ENCODE data around the gene SPATA31E1. TPM values are rescaled to one million over a fixed set of nuclear protein-coding genes. Genes with fewer than 3 reads are reported as not detected.

Gene SPATA31E1
- total RNA-seq, 2 experiments from 2014 or later = not detected

GRCh38 chr9:87853876-87854579 is 28.6 kb upstream of the SPATA31E1 start:
- H3K27me3 Mint-ChIP-seq (ENCODE audit: low read depth) = peaks cover 2% of the 10 kb centered on the region
- H3K9me3 Mint-ChIP-seq = peaks cover 1% of the 10 kb centered on the region
- DNase-seq = no peak
- H3K27ac Mint-ChIP-seq = no peak overlapping the region
- no peak overlapping the region for H3K4me3 Mint-ChIP-seq
- no peaks in the 10 kb centered on the region for H3K4me1 Mint-ChIP-seq (ENCODE audit: low read depth)
- intact Hi-C loops (cut with micrococcal nuclease) = no loop called here
- CTCF ChIA-PET = no interaction called here
- no peaks in the 10 kb centered on the region for H3K36me3 Mint-ChIP-seq (ENCODE audit: low read depth)

- Mint-ChIP-seq H3K9me3 (peaks cover 1% of the 10 kb centered on the region), H3K36me3 (ENCODE audit: low read depth) (no peaks in the 10 kb centered on the region), H3K4me1 (ENCODE audit: low read depth) (no peaks in the 10 kb centered on the region), H3K27ac (no peak overlapping the region), H3K4me3 (no peak overlapping the region), H3K27me3 (ENCODE audit: low read depth) (peaks cover 2% of the 10 kb centered on the region)
- CTCF ChIA-PET = no interaction called here
- intact Hi-C loops (cut with micrococcal nuclease) = no loop called here
- no peak for DNase-seq
Measured at GRCh38 chr9:87854580-87854955, 28.1 kb upstream of the SPATA31E1 start.

GRCh38 chr9:87855061-87855460 is 27.6 kb upstream of the SPATA31E1 start:
- no peaks in the 10 kb centered on the region for H3K36me3 Mint-ChIP-seq (ENCODE audit: low read depth)
- CTCF ChIA-PET = no interaction called here
- H3K27me3 Mint-ChIP-seq (ENCODE audit: low read depth) = peaks cover 2% of the 10 kb centered on the region
- no peak overlapping the region for H3K27ac Mint-ChIP-seq
- no peaks in the 10 kb centered on the region for H3K4me1 Mint-ChIP-seq (ENCODE audit: low read depth)
- intact Hi-C loops (cut with micrococcal nuclease) = no loop called here
- no peak for DNase-seq
- H3K4me3 Mint-ChIP-seq = no peak overlapping the region
- H3K9me3 Mint-ChIP-seq = peaks cover 3% of the 10 kb centered on the region

GRCh38 chr9:87857141-87857947 is 25.3 kb upstream of the SPATA31E1 start:
- no peak for DNase-seq
- CTCF ChIA-PET = no interaction called here
- H3K4me1 Mint-ChIP-seq (ENCODE audit: low read depth) = no peaks in the 10 kb centered on the region
- no peaks in the 10 kb centered on the region for H3K36me3 Mint-ChIP-seq (ENCODE audit: low read depth)
- no peak overlapping the region for H3K27ac Mint-ChIP-seq
- H3K9me3 Mint-ChIP-seq = peaks cover 21% of the 10 kb centered on the region
- no peak overlapping the region for H3K4me3 Mint-ChIP-seq
- H3K27me3 Mint-ChIP-seq (ENCODE audit: low read depth) = peaks cover 3% of the 10 kb centered on the region
- intact Hi-C loops (cut with micrococcal nuclease) = no loop called here

- intact Hi-C loops (cut with micrococcal nuclease) = no loop called here
- Mint-ChIP-seq H3K27me3 (ENCODE audit: low read depth) (peaks cover 3% of the 10 kb centered on the region), H3K4me1 (ENCODE audit: low read depth) (no peaks in the 10 kb centered on the region), H3K4me3 (no peak overlapping the region), H3K36me3 (ENCODE audit: low read depth) (no peaks in the 10 kb centered on the region), H3K9me3 (peaks cover 25% of the 10 kb centered on the region), H3K27ac (no peak overlapping the region)
- CTCF ChIA-PET = no interaction called here
- no peak for DNase-seq
Measured at GRCh38 chr9:87857948-87858335, 24.7 kb upstream of the SPATA31E1 start.

GRCh38 chr9:87859137-87859536 is 23.5 kb upstream of the SPATA31E1 start:
- H3K36me3 Mint-ChIP-seq (ENCODE audit: low read depth) = no peaks in the 10 kb centered on the region
- intact Hi-C loops (cut with micrococcal nuclease) = no loop called here
- peaks cover 25% of the 10 kb centered on the region for H3K9me3 Mint-ChIP-seq
- CTCF ChIA-PET = no interaction called here
- H3K27ac Mint-ChIP-seq = no peak overlapping the region
- no peak for DNase-seq
- H3K27me3 Mint-ChIP-seq (ENCODE audit: low read depth) = peaks cover 3% of the 10 kb centered on the region
- H3K4me1 Mint-ChIP-seq (ENCODE audit: low read depth) = no peaks in the 10 kb centered on the region
- H3K4me3 Mint-ChIP-seq = no peak overlapping the region

- Mint-ChIP-seq H3K4me1 (ENCODE audit: low read depth) (no peaks in the 10 kb centered on the region), H3K36me3 (ENCODE audit: low read depth) (no peaks in the 10 kb centered on the region), H3K4me3 (no peak overlapping the region), H3K27me3 (ENCODE audit: low read depth) (peaks cover 3% of the 10 kb centered on the region), H3K9me3 (peaks cover 25% of the 10 kb centered on the region), H3K27ac (no peak overlapping the region)
- DNase-seq = no peak
- CTCF ChIA-PET = no interaction called here
- intact Hi-C loops (cut with micrococcal nuclease) = no loop called here
Measured at GRCh38 chr9:87859786-87860185, 22.9 kb upstream of the SPATA31E1 start.

- DNase-seq = no peak
- intact Hi-C loops (cut with micrococcal nuclease) = no loop called here
- no peaks in the 10 kb centered on the region for H3K36me3 Mint-ChIP-seq (ENCODE audit: low read depth)
- peaks cover 1% of the 10 kb centered on the region for H3K27me3 Mint-ChIP-seq (ENCODE audit: low read depth)
- no peak overlapping the region for H3K4me3 Mint-ChIP-seq
- CTCF ChIA-PET = interaction anchor here (0.6 to 1.1 kb wide), 2 partner anchors 175 to 412 kb away, joined by 3 read pairs; no protein-coding TSS in a partner anchor
- peaks cover 25% of the 10 kb centered on the region for H3K9me3 Mint-ChIP-seq
- no peaks in the 10 kb centered on the region for H3K4me1 Mint-ChIP-seq (ENCODE audit: low read depth)
- H3K27ac Mint-ChIP-seq = no peak overlapping the region
Measured at GRCh38 chr9:87861332-87861731, 21.3 kb upstream of the SPATA31E1 start.

- intact Hi-C loops (cut with micrococcal nuclease) = no loop called here
- no peaks in the 10 kb centered on the region for H3K36me3 Mint-ChIP-seq (ENCODE audit: low read depth)
- H3K4me3 Mint-ChIP-seq = no peak overlapping the region
- peaks cover 25% of the 10 kb centered on the region for H3K9me3 Mint-ChIP-seq
- H3K27ac Mint-ChIP-seq = no peak overlapping the region
- CTCF ChIA-PET = no interaction called here
- peaks cover 1% of the 10 kb centered on the region for H3K27me3 Mint-ChIP-seq (ENCODE audit: low read depth)
- no peak for DNase-seq
- H3K4me1 Mint-ChIP-seq (ENCODE audit: low read depth) = no peaks in the 10 kb centered on the region
Measured at GRCh38 chr9:87862536-87863268, 20.0 kb upstream of the SPATA31E1 start.

GRCh38 chr9:87863882-87864465 is 18.7 kb upstream of the SPATA31E1 start:
- Mint-ChIP-seq H3K27me3 (ENCODE audit: low read depth) (peaks cover 1% of the 10 kb centered on the region), H3K4me3 (no peak overlapping the region), H3K36me3 (ENCODE audit: low read depth) (no peaks in the 10 kb centered on the region), H3K4me1 (ENCODE audit: low read depth) (no peaks in the 10 kb centered on the region), H3K27ac (no peak overlapping the region), H3K9me3 (peaks cover 23% of the 10 kb centered on the region)
- CTCF ChIA-PET = no interaction called here
- intact Hi-C loops (cut with micrococcal nuclease) = no loop called here
- DNase-seq = no peak

GRCh38 chr9:87864915-87865314 is 17.8 kb upstream of the SPATA31E1 start:
- H3K27me3 Mint-ChIP-seq (ENCODE audit: low read depth) = peaks cover 1% of the 10 kb centered on the region
- H3K4me3 Mint-ChIP-seq = no peak overlapping the region
- no peaks in the 10 kb centered on the region for H3K4me1 Mint-ChIP-seq (ENCODE audit: low read depth)
- H3K9me3 Mint-ChIP-seq = peaks cover 23% of the 10 kb centered on the region
- H3K27ac Mint-ChIP-seq = no peak overlapping the region
- intact Hi-C loops (cut with micrococcal nuclease) = no loop called here
- CTCF ChIA-PET = no interaction called here
- H3K36me3 Mint-ChIP-seq (ENCODE audit: low read depth) = no peaks in the 10 kb centered on the region
- DNase-seq = no peak

GRCh38 chr9:87865626-87866025 is 17.1 kb upstream of the SPATA31E1 start:
- peaks cover 16% of the 10 kb centered on the region for H3K9me3 Mint-ChIP-seq
- H3K4me3 Mint-ChIP-seq = no peak overlapping the region
- DNase-seq = no peak
- no peaks in the 10 kb centered on the region for H3K36me3 Mint-ChIP-seq (ENCODE audit: low read depth)
- intact Hi-C loops (cut with micrococcal nuclease) = no loop called here
- no peaks in the 10 kb centered on the region for H3K4me1 Mint-ChIP-seq (ENCODE audit: low read depth)
- CTCF ChIA-PET = no interaction called here
- H3K27ac Mint-ChIP-seq = no peak overlapping the region
- H3K27me3 Mint-ChIP-seq (ENCODE audit: low read depth) = no peaks in the 10 kb centered on the region
